Measurements from ENCODE around the gene PPARD. TPM values are rescaled to one million over a fixed set of nuclear protein-coding genes. Genes with fewer than 3 reads are reported as not detected.
"Not testable (repeated sequence)": the region's sequence is repeated elsewhere in the genome, so short reads cannot be mapped to it uniquely, and the experiment has no call there.

PPARD gene
- total RNA-seq, 1 experiment from 2014 or later = 2.7 TPM

GRCh38 chr6:35381132-35381531 lies 38.8 kb downstream of the PPARD start:
- no peak for DNase-seq (ENCODE audit: low spot score)

GRCh38 chr6:35382015-35382414 lies 39.7 kb downstream of the PPARD start:
- DNase-seq (ENCODE audit: low spot score) = no peak

DNA sequence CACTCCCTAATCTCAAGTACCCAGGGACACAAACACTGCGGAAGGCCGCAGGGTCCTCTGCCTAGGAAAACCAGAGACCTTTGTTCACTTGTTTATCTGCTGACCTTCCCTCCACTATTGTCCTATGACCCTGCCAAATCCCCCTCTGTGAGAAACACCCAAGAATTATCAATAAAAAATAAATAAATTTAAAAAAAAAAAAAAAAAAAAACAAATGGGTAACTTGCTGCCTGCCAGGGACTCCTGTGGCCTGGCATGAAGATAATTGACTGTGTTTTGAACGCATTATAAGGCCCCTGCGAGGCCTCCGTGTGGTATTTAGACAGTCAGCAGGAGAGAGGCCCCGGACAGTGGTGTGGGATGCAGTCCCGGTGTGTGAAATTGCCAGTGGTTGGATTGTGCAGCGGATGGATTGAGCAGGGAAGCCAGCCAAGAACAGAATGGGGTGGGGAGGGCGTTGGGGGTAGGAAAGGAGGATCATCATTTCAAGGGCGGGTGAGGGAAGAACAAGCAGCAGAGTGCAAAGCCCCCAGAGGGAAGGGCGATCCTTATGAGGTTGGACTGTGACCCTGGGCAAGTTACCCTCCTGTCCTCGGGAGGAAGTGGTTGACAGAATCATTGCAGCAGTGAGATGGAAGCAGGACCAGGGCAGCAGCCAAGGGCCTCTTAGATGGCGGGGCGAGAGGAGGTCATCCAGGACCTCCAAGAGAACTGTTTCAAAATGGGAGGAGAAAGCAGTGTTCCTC lies 43.3 kb downstream of the PPARD start:
- DNase-seq (ENCODE audit: low spot score) = no peak

DNA sequence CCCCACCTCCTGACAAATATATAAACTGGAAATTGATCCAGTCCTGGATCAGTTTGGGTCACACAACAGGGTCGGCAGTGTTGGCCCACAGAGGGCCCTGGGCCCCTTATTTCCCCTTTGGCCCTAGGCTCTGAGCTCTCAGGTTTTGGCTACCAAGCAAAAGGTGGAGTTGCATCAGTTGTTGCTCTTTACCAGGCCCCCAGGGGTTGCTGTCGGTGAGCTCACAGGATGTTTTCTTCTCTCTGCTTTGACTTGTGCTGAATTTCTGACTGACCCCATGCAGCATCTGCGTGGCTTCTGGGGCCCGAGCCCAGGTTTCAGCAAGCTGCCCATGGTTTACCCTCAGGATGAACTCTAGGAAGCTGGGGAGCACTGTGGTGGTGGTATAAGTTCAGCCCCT lies 44.6 kb downstream of the PPARD start:
- no peak for DNase-seq (ENCODE audit: low spot score)

GRCh38 chr6:35388030-35388429 lies 45.7 kb downstream of the PPARD start:
- DNase-seq (ENCODE audit: low spot score) = no peak

- DNase-seq (ENCODE audit: low spot score) = no peak
Measured at GRCh38 chr6:35388772-35389352, 46.5 kb downstream of the PPARD start.

DNA sequence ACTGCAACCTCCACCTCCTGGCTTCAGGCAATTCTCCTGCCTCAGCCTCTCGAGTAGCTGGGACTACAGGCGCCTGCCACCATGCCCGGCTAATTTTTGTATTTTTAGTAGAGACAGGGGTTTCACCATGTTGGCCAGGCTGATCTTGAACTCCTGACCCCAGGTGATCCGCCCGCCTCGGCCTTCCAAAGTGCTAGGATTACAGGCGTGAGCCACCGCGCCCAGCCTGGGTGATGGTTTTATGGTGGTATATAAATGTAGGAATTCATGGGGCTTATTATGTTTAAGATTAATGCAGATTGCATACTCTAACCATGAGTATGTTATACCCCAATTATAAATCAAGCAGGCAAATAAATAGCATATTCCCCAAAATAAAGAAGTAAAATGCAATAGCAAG lies 47.0 kb downstream of the PPARD start:
- DNase-seq (ENCODE audit: low spot score) = not testable (repeated sequence)

DNA sequence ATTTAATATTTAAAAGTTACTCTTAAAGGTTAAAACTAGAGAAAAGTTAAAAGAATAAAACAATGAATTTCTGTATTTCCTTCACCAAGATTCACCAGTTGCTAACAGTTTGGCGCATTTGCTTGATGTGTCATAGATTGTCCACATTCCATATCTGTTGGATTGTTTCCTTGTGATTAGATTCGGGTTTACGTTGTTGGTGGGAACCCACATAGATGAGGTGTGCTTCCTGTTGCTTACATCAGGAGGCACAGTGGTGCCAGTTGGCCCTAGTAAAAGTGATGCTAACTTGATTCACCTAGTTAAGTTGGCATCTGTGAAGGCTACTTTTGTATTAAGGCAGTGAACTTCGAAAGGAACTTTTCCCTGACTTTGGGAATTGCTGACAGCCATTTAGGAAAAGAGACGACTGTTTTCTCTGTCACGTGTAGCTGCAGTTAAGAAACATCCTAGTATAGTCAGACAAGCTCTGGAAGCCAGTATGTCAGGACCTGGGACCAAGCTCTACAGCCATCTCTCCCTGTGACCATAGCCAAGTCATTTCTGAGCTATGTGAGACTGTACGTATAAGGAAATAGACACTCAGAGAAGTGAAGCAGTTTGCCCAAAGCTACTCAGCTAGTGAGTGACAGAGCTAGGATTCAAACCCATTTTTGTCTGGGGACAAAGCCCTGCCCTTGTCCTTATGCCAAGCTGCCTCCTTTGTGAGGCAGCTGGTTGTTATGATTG lies 49.0 kb downstream of the PPARD start:
- peak; percentile 63 for DNase-seq (ENCODE audit: low spot score)

GRCh38 chr6:35392111-35392702 lies 49.8 kb downstream of the PPARD start:
- DNase-seq (ENCODE audit: low spot score) = no peak

GRCh38 chr6:35392773-35393672 lies 50.7 kb downstream of the PPARD start:
- no peak for DNase-seq (ENCODE audit: low spot score)

DNA sequence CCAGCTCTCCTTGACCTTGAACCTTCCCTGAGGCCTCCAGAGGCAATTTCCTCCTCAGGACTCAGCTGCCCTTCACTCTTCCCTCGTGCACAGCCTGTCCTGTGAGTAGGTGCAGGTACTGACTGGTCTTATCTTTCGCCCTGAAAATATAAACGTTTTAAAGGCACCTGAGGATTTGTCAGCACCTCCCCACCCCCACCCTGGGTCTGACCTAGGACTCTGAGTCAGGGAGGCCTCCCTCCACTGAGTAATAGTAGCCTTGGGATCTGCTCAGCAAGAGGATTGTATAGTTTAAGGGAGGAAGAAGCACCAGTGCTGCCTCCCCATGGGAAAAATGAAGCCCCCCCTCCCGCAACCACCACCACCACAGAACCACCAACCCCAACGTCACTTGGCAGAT lies 54.6 kb downstream of the PPARD start:
- DNase-seq (ENCODE audit: low spot score) = no peak

DNA sequence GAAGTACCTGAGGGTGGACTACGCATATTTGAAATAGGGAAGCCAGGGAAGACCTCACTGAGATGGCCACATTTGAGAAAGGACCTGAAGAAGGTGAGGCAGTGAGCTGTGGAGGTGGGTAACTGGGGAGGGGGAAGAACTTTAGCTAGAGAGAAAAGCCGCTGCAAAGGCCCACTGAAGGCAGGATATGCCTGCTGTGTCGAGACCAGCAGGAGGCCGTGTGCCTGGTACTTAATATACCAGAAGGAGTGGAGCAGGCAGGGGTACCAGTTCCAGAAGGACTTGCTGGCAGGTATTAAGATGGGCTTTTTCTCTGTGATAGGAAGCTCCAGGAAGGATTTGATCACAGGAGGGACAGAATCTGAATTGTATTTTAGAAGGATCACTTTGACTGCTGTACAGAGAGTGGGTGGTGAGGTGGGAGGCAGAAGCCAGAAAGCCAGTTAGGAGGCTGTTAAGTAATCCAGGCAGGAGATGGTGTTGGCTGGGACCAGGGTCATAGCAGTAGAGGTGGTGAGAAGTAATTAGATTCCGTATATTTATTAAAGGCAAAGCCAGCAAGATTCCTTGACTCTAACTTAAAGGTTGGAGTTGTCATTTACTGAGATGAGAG lies 55.6 kb downstream of the PPARD start:
- no peak for DNase-seq (ENCODE audit: low spot score)

DNA sequence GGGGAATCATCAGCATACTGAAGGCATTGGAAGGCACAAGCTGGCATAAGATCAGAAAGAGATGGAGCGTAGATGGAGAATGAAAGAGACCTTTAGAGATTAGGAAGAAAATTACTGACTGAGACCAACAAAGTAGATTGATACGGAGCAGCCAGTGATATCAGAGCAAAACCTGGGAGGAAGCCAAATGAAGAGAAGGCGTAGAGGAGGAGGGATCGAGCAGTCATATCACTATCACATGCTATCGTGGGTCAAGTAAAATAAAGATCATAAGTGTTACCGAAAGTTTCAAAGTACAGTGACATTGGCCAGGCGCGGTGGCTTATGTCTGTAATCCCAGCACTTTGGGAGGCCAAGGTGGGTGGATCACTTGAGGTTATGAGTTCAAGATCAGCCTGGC lies 56.2 kb downstream of the PPARD start:
- DNase-seq (ENCODE audit: low spot score) = no peak

DNA sequence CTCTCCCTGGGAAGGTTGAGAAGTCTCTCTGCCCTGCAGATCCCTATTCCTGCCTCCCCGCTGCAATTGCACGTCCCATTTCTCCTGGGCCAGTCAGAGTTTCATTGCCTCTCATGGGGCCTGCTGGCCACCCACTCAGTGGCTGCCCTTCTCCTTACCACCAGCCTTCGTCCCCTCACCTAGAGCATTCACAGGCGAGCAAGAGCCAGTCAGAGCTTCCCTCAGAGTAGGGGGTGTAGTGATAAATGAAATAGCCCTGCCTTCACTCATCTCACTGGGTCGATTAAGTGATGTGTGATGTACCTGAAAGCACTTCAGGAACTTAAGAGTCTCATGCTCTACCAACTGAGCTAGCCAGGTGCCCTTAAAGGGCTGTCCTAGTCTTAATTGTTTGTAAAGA lies 57.8 kb downstream of the PPARD start:
- DNase-seq (ENCODE audit: low spot score) = no peak

DNA sequence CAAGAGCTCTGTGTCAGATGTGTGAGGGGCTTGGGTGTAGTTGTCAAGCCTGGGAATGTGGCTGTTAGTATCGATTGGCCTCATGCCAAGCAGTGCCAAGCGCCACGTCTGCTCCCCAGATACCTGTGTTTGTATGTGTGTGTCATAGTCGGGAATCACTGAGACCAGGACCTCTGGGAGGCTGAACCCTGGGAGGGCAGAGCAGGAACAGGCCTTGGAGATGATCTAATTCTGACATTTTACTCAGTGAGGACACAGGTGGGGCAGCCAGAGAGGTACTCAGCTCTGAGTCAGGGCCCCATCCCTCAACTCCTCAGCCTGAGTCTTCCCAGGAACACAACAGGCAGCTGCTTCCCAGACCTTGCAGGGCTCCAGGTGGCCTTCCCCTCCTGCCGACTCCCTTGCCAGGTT lies 58.5 kb downstream of the PPARD start:
- DNase-seq (ENCODE audit: low spot score) = no peak

- no peak for DNase-seq (ENCODE audit: low spot score)
Measured at GRCh38 chr6:35401514-35401913, 59.2 kb downstream of the PPARD start.

DNA sequence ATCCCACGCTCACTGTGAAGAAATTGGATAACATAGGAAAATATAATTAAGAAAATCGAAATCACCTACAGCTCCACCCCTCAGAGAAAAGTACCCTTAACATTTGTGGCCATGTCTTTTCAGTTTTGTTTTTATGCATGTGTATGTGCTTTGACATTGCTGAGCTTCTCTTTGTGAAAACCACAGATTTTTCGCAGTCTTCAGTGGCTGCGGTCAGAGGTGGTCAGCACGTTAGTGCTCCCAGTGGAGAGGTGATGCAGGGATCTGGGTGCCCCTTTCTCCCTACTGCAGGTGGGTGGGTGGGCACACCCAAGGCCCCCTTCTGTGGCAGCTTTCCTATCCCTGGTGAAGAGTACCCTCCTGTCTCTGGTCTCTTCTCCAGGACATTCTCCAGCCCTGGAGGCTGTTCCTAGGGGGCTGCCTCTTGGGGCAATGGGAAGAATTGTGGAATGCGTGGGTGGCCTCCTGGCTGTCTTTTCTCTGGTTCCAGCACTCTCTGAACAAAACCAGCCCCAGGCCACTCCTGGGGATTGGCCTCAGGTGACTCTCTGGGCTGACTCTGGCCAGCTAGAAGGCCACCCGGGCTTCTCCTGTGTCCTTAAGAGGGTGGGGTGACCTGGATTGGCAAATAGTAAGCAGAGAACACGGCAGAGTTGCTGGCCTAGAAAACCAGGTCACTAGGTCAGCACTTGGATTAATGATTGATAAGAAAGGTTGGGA lies 59.9 kb downstream of the PPARD start:
- no peak for DNase-seq (ENCODE audit: low spot score)

GRCh38 chr6:35402856-35403191 lies 60.5 kb downstream of the PPARD start:
- DNase-seq (ENCODE audit: low spot score) = no peak

DNA sequence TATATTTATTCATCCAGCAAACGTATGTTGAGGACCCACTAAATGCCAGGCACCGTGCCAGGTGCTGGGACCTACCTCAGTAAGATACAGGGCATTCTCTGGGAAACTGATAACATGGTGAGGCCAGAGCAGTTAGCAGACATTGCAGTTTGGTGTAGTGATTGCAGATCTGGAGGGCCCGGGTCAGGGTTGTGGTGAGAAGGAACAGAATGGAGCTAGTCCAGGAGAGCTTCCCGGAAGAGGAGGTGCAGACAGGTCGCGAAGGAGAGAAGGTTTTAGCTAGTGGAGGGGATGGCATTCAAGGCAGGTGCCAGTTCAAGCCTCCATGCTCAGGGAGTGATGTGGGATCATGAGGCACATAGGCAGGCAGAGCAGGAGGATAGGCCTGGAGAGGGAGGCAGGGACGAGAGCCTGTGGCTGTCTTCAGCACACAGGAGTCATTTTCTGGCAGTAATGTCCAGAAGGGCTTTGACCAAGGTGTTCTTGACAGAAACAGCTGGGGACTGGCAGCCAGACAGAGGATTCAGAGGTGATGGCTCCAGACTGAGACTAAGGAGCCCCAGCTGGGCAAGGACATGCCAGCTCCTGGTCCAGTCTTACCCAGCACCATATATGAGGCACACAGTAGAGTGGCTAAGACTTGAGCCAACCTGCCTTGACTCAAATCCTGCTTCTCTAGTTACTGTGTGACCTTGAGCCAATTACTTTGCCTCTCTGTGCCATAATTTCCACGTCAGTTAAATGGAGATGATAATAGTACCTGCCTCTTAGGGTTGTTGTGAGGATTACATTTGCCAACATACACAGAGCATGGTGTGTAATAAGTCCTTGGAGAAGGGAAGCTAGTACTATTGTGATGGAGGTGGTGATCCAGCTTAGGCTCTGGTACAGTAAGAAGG lies 61.4 kb downstream of the PPARD start:
- DNase-seq (ENCODE audit: low spot score) = no peak
